IPS-11a (cell line): ENCODE results near the gene AKAP11.

Experiments used
- H3K4me3 ChIP-seq: one replicate; pipeline ENCODE4 v1.5.1; 2013; ENCODE audit warnings: low read depth, low read length, control low read depth

The AKAP11 gene

GRCh38 chr13:42328672-42329071 is 56.7 kb downstream of the AKAP11 start:
- no peak overlapping the region for H3K4me3 ChIP-seq

GRCh38 chr13:42329239-42329638 is 57.3 kb downstream of the AKAP11 start:
- H3K4me3 ChIP-seq = no peak overlapping the region

DNA sequence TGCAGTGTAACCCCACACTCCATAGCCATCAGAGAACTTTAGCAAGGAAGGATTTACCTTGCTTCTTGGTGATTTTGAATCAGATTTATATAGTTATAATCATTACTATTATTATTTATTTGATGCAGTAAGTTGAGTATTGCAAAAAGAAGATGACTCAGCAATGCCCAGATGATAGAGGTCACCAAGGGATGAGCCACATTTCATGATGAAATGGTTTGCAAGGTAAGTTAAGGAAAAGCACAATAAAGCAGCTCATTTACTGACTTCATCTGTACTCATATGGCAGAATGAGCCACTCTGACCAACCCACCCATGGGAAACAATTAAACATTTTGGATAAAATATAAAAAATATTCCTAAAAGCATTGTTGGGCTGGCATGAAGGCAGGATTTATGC is 59.1 kb downstream of the AKAP11 start:
- no peak overlapping the region for H3K4me3 ChIP-seq

DNA sequence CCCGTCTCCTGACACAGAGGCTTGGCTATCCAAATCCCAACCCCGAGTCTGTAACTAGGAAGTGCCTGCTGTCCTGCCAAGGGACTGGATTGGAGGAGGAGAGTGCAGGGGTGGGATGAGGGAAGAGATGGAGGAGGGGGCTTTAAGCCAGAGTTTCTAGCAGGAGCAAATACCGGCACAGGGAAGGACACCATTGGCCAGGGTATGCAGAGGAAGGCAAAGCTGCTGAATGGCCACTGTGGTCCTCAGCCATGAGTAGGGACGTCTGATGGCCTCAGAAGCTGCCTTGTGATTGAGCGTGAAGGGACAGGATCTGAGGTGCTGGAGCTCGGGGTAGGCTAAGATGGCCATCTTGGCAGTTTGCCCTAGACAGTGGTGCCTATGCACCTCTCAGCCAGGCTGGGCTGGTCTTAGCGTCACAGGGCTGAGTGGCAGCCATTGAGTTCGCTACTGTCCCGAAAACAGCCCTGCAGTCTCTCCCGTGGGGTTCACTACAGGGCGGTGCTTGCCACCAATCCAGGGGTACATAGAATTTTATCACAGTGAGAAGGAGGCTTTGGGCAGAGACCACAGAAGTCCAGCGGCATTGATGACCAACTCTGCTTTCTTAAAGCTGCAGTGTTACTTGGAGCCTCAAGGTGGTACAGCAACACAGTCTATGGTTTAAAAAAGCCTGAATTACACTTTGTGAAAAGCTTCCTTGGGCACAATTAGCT is 61.8 kb downstream of the AKAP11 start:
- no peak overlapping the region for H3K4me3 ChIP-seq

- H3K4me3 ChIP-seq = no peak overlapping the region
These were observed 62.4 kb downstream of the AKAP11 start for GRCh38 chr13:42334329-42334706.

- no peak overlapping the region for H3K4me3 ChIP-seq
These were observed 66.1 kb downstream of the AKAP11 start for GRCh38 chr13:42337808-42338600.

DNA sequence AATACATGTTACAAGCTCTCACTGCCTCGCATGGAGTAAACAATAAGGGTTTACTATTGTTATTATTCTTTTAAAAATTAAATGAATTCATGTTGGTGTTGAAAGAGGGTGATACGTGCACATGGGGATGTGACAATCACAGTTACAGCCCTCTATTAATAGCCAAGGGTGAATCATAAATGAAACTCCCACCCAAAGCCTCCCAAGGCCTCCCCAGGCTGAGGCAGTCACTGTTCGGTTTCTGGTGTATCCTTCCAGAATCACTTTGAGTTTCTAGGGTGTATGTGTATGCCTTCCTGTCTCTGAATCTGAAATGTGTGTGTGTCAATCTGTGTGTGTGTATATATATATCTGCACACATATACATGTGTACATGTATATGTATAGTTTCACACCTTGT is 73.4 kb downstream of the AKAP11 start:
- no peak overlapping the region for H3K4me3 ChIP-seq

GRCh38 chr13:42348576-42348975 is 76.6 kb downstream of the AKAP11 start:
- no peak overlapping the region for H3K4me3 ChIP-seq

- no peak overlapping the region for H3K4me3 ChIP-seq
These were observed 78.2 kb downstream of the AKAP11 start for GRCh38 chr13:42350141-42350540.

DNA sequence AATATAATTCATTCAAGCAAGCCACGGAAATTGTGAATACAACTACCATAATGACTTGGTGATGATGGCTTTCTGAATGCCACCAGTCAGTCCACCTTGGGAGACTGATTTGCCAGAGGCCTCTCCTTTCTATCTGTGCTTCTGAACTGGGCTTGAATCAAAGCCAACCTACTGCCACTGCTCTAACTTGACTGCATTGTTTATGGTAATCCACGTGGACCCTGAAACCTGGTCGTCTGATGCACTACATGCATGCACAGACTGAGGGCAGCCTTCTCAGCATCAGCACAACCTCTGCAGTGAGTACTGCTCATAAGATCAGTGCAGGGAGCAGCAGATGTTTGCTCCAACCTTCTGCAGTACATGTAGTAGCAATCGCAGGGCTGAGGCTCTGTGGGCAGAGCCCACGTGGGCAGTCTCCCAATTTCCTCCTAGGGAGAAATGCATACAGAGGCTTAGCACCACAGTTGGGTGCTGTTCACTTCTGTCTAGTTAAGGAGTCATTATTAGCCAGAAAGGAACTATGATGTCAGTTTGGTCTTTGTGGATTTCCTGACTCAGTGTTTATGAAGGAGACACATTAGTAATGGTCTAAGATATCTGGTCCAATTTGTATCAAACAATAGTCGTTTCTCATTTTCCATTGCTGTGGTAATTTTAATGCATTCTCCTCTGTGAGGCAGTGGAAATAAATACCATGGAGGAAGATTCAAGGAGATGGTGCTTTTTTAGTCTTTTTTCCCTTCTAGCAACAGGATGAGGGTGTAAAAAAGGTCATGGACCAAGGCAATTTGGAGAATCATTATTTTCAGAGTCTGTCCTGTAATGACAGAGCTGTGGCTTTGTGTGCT is 82.5 kb downstream of the AKAP11 start:
- no peak overlapping the region for H3K4me3 ChIP-seq

DNA sequence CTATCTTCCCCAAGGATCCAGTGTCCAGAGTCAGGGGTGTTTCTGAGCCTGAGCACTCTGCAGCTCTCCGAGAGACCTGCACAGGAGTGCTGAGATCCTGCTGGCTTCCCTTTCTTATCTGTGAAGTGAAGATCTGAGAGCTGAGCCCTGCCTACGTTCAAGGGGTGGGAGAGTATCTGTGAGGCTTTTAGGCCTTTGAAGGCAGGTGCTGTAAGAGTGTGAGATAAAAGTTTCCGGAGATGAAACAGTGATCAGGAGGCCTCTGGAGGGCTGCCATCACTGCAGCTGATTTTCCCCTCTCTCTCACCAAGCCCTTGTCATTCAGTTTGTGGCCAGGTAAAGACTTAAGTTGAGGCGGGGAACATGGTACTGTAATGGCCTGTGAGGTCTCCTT is 83.1 kb downstream of the AKAP11 start:
- no peak overlapping the region for H3K4me3 ChIP-seq

DNA sequence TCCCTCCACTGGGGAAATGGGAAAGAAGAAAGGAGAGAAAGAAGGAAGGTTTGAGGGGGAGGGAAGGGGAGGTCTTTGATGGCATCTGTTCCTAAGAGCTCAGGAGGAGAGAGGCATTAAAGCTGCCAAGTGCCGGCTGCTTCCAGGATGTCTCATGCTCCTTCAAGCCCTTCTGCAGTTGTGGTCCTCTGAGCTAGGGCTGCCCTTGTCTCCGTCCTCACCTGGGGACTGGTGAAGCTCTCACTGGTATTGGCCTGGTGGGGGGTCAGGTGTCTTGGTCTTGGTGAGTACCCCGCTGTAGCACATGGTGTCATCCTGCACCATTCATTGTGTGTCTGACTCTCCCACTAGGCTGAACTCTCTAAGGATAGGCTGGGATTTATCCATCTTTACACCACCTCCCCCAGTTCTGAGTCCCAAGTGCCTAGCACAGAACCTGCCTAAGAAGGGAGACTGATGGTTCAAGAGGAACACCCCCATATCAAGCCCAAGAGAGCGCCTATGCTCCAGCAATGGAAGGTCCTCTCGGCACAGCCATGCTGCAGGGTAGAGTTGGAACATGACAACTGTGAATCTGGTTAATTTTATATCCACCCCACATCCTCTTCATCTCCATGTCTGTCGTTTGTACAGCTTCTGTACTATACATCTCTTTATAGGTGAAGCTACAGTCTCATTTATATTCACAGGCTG is 83.7 kb downstream of the AKAP11 start:
- H3K4me3 ChIP-seq = no peak overlapping the region

- no peak overlapping the region for H3K4me3 ChIP-seq
These were observed 84.2 kb downstream of the AKAP11 start for GRCh38 chr13:42356184-42356575.

- H3K4me3 ChIP-seq = no peak overlapping the region
These were observed 88.2 kb downstream of the AKAP11 start for GRCh38 chr13:42360046-42360574.

DNA sequence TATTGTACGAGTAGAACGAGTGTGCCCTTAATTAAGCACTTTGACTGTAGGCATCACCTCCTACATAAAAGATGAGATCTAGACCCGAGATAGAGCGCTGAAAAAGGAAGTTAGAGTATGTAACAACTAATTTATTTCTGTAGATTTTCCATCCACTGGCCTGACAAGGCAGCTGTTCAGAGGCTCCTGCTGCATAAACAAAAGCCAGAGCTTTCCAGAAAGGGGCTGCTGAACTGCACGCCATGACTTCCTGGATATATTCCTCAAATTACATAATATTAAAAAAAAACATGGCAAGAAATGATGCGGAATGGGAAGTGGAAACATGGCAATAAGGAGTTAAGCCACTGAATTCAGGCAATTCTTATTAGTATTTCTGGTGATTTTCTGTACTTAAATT is 89.7 kb downstream of the AKAP11 start:
- H3K4me3 ChIP-seq = no peak overlapping the region

- H3K4me3 ChIP-seq = no peak overlapping the region
These were observed 92.1 kb downstream of the AKAP11 start for GRCh38 chr13:42363941-42364612.

DNA sequence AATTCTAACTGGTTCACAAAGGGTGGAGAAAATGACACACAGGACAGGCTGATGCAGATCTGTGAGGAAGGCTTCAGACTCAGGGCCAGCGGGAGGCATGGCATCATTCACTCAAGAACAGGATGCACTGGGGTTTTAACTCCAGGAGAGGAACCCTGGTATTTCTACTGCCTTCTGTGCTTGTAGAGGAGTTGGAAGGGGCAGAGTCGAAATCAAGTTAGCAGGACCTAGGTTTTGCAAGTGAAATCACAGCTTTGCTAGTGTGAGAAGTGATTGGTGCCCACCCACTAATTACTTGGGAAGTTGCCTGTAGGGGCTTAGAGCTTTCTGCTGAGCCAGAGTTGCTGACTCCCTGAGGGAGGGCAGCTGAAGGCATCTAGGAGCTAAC is 92.7 kb downstream of the AKAP11 start:
- no peak overlapping the region for H3K4me3 ChIP-seq

- no peak overlapping the region for H3K4me3 ChIP-seq
These were observed 95.9 kb downstream of the AKAP11 start for GRCh38 chr13:42367831-42368230.

- H3K4me3 ChIP-seq = no peak overlapping the region
These were observed 97.3 kb downstream of the AKAP11 start for GRCh38 chr13:42369071-42369797.

DNA sequence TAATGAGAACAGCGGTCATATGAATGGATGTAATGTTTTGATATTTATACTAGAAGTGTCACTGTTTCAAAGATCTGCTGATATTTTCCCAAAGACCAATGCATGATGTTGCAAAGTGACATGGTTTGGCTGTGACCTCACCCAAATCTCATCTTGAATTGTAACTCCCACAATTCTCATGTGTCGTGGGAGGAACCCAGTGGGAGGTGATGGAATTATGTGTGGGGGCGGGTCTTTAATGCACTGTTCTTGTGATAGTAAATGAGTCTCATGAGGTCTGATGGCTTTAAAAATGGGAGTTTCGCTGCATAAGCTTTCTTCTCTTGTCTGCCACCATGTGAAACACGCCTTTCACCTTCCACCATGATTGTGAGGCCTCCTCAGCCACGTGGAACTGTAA is 98.3 kb downstream of the AKAP11 start:
- H3K4me3 ChIP-seq = no peak overlapping the region
